Loucy (cell line): ENCODE data around the gene LY6G6F.

Experiments
- H2AFZ ChIP-seq: fragments of 200-600 bp; sonication (generic); 2 replicates; pipeline ENCODE4 v1.6.0; 2016; ENCODE audit warnings: antibody characterized with exemption, mild to moderate bottlenecking, low read length, moderate library complexity
- H3F3A ChIP-seq: fragments of 200-600 bp; 2 replicates; pipeline ENCODE4 v1.6.0; 2016; ENCODE audit warnings: antibody characterized with exemption, low read depth, mild to moderate bottlenecking
- H3K27me3 ChIP-seq: fragments of 200-600 bp; sonication (generic); 2 replicates; pipeline ENCODE4 v1.6.1; 2014; ENCODE audit warnings: low read length, mild to moderate bottlenecking; ENCODE audit not compliant: insufficient read depth, poor library complexity, severe bottlenecking
- H3K36me3 ChIP-seq: fragments of 200-600 bp; sonication (generic); 2 replicates; pipeline ENCODE4 v1.6.1; 2016; ENCODE audit warnings: low read length; ENCODE audit not compliant: insufficient read depth
- H3K4me1 ChIP-seq: fragments of 200-600 bp; sonication (generic); 2 replicates; pipeline ENCODE4 v1.5.1; 2014; ENCODE audit warnings: low read length, mild to moderate bottlenecking; ENCODE audit not compliant: insufficient read depth, poor library complexity, severe bottlenecking
- H3K4me2 ChIP-seq: fragments of 200-600 bp; sonication (generic); 2 replicates; pipeline ENCODE4 v1.6.0; 2014; ENCODE audit warnings: antibody characterized with exemption, low read length, low read depth, mild to moderate bottlenecking; ENCODE audit not compliant: poor library complexity, severe bottlenecking
- H3K4me3 ChIP-seq: fragments of 200-600 bp; sonication (generic); 2 replicates; pipeline ENCODE4 v1.5.1; 2014; ENCODE audit warnings: low read length, mild to moderate bottlenecking, mixed read lengths; ENCODE audit not compliant: poor library complexity, severe bottlenecking
- H3K79me2 ChIP-seq: fragments of 200-600 bp; sonication (generic); 2 replicates; pipeline ENCODE4 v1.6.1; 2014; ENCODE audit warnings: low read length; ENCODE audit not compliant: insufficient read depth
- H3K9ac ChIP-seq: fragments of 200-600 bp; sonication (generic); 2 replicates; pipeline ENCODE4 v1.6.0; 2014; ENCODE audit warnings: mild to moderate bottlenecking, low read depth, low read length, moderate library complexity; ENCODE audit not compliant: poor library complexity, severe bottlenecking
- H3K9me2 ChIP-seq: fragments of 200-600 bp; sonication (generic); replicated peaks from 2 replicates; pipeline ENCODE4 v1.6.1; 2016; ENCODE audit warnings: low read depth, low read length, mixed read lengths
- H3K9me3 ChIP-seq: fragments of 200-600 bp; sonication (generic); 2 replicates; pipeline ENCODE4 v1.6.1; 2014; ENCODE audit warnings: mild to moderate bottlenecking, antibody characterized with exemption, low read length, low read depth; ENCODE audit not compliant: insufficient read depth
- H4K20me1 ChIP-seq: fragments of 200-600 bp; sonication (generic); 2 replicates; pipeline ENCODE4 v1.6.0; 2014; ENCODE audit warnings: antibody characterized with exemption, low read length, mild to moderate bottlenecking; ENCODE audit not compliant: insufficient read depth, poor library complexity, severe bottlenecking
- CTCF ChIP-seq: fragments of 200-600 bp; sonication (generic); conservative IDR thresholded peaks from 2 replicates; pipeline ENCODE4 v1.5.1; 2014; ENCODE audit warnings: mild to moderate bottlenecking, antibody characterized with exemption, low read length
- EZH2phosphoT487 ChIP-seq: fragments of 200-600 bp; IDR thresholded peaks from 2 replicates; pipeline ENCODE4 v1.6.1; 2018; ENCODE audit warnings: antibody characterized with exemption, mild to moderate bottlenecking, moderate library complexity, borderline replicate concordance

Gene LY6G6F

GRCh38 chr6:31681135-31681671 lies 25.5 kb upstream of the LY6G6F start:
- no peak overlapping the region for H2AFZ ChIP-seq
- H3K9me3 ChIP-seq, result no peaks in the 10 kb centered on the region
- no peaks in the 10 kb centered on the region for H3F3A ChIP-seq
- no peak for TF ChIP-seq CTCF
- no peak for TF ChIP-seq EZH2phosphoT487
- H3K4me1 ChIP-seq, result peaks cover 8% of the 10 kb centered on the region
- H3K79me2 ChIP-seq, result no peaks in the 10 kb centered on the region
- peaks cover 3% of the 10 kb centered on the region; the same call in 1 of the 2 replicates for H3K36me3 ChIP-seq
- no peaks in the 10 kb centered on the region for H4K20me1 ChIP-seq
- no peaks in the 10 kb centered on the region for H3K9me2 ChIP-seq
- H3K4me2 ChIP-seq, result no peak overlapping the region
- no peak overlapping the region for H3K4me3 ChIP-seq
- no peak overlapping the region for H3K9ac ChIP-seq
- no peaks in the 10 kb centered on the region for H3K27me3 ChIP-seq

GRCh38 chr6:31683591-31683990 lies 23.1 kb upstream of the LY6G6F start:
- Histone ChIP-seq H3K4me1 (peaks cover 8% of the 10 kb centered on the region), H3K9me2 (no peaks in the 10 kb centered on the region), H3K9me3 (no peaks in the 10 kb centered on the region), H3K79me2 (no peaks in the 10 kb centered on the region), H3K36me3 (peaks cover 27% of the 10 kb centered on the region; the same call in 1 of the 2 replicates), H4K20me1 (no peaks in the 10 kb centered on the region), H3K4me3 (no peak overlapping the region), H3F3A (no peaks in the 10 kb centered on the region), H3K4me2 (no peak overlapping the region), H3K9ac (no peak overlapping the region), H2AFZ (no peak overlapping the region), H3K27me3 (no peaks in the 10 kb centered on the region)
- TF ChIP-seq EZH2phosphoT487 (no peak), CTCF (no peak)

DNA sequence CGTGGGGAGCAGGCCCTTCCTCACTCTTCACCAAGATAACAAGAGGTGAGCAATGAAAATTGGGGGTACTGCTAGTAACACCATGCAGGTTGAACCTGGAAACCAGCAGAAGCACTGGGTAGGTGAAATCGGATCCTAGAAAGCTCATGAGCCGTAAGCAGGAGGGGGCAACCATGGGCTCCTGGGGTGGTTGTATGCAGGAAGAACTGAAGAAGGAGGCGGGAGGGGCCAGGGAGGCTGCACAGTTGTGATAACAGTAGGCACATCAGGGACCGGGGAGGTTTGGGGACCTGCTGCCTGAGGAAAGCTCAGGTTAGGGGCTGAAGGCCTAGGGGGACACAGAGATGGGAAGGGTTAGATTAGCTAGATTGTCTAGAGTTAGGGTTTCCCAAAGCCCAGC lies 20.2 kb upstream of the LY6G6F start:
- H3K9me3 ChIP-seq, result no peaks in the 10 kb centered on the region
- H3K36me3 ChIP-seq, result peaks cover 55% of the 10 kb centered on the region; the same call in 1 of the 2 replicates
- H3K4me2 ChIP-seq, result no peak overlapping the region

More for the DNA sequence above, 20.2 kb upstream of the LY6G6F start:
- Histone ChIP-seq H3K9ac (no peak overlapping the region), H3K9me2 (no peaks in the 10 kb centered on the region), H3K27me3 (no peaks in the 10 kb centered on the region), H3K79me2 (no peaks in the 10 kb centered on the region), H3K4me1 (no peaks in the 10 kb centered on the region), H3F3A (no peaks in the 10 kb centered on the region), H3K4me3 (no peak overlapping the region), H4K20me1 (no peaks in the 10 kb centered on the region), H2AFZ (no peak overlapping the region)
- TF ChIP-seq CTCF, result no peak
- TF ChIP-seq EZH2phosphoT487, result no peak
